Bronchial epithelial cell (primary cell): ENCODE data around the gene SLFN12L. TPM values are rescaled to one million over a fixed set of nuclear protein-coding genes. Genes with fewer than 3 reads are reported as not detected.

Source experiments
- DNase-seq: peaks from one replicate; pipeline ENCODE4 v3.0.0-alpha.2; 2010; ENCODE audit warnings: low read depth
- FAIRE-seq: peaks from 2 replicates; lab custom pipeline; 2011; peaks lifted over from hg19 to GRCh38; lab: Jason Lieb, UNC
- H3K27me3 ChIP-seq: 2 replicates; pipeline ENCODE4 v1.5.1; 2011; ENCODE audit warnings: low read length; ENCODE audit not compliant: control insufficient read depth, insufficient read depth
- H3K36me3 ChIP-seq: 2 replicates; pipeline ENCODE4 v1.5.1; 2011; ENCODE audit warnings: low read length; ENCODE audit not compliant: control insufficient read depth, insufficient read depth
- H3K4me3 ChIP-seq: 2 replicates; pipeline ENCODE4 v1.5.1; 2011; ENCODE audit warnings: mild to moderate bottlenecking, low read depth, low read length, control low read depth
- total RNA-seq: library from RNA; depleted of rRNA; stranded (reverse); fragments of >200 nt; gene quantifications from 2 replicates; pipeline ENCODE4 v1.2.1, GENCODE V29; 2014
- TF ChIP-seq, protein P1 (sequence below): IDR thresholded peaks from 2 replicates; pipeline ENCODE4 v1.5.1; 2011; ENCODE audit warnings: mild to moderate bottlenecking, moderate library complexity, low read length, control low read depth, inconsistent platforms; ENCODE audit not compliant: insufficient read depth, severe bottlenecking

Gene SLFN12L
- total RNA-seq, 1 donor from 2014 or later, result under 0.01 TPM

GRCh38 chr17:35432176-35433074 is 105.1 kb downstream of the SLFN12L start, which contains the start of gene SLFN12:
Gene SLFN12, minus strand, starts transcription at chr17:35432500. Its CDS starts 9,472 bp downstream, at chr17:35423028.
- Histone ChIP-seq H3K36me3 (no peaks in the 10 kb centered on the region), H3K4me3 (peak within 1 kb of the TSS; percentile 47), H3K27me3 (no peaks in the 10 kb centered on the region)
- no peak for FAIRE-seq
- DNase-seq, result peak; percentile 86
- TF ChIP-seq, protein P1, sequence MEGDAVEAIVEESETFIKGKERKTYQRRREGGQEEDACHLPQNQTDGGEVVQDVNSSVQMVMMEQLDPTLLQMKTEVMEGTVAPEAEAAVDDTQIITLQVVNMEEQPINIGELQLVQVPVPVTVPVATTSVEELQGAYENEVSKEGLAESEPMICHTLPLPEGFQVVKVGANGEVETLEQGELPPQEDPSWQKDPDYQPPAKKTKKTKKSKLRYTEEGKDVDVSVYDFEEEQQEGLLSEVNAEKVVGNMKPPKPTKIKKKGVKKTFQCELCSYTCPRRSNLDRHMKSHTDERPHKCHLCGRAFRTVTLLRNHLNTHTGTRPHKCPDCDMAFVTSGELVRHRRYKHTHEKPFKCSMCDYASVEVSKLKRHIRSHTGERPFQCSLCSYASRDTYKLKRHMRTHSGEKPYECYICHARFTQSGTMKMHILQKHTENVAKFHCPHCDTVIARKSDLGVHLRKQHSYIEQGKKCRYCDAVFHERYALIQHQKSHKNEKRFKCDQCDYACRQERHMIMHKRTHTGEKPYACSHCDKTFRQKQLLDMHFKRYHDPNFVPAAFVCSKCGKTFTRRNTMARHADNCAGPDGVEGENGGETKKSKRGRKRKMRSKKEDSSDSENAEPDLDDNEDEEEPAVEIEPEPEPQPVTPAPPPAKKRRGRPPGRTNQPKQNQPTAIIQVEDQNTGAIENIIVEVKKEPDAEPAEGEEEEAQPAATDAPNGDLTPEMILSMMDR, result no peak

- no peak overlapping the region for H3K4me3 ChIP-seq
- FAIRE-seq (no peak), DNase-seq (no peak)
- no peaks in the 10 kb centered on the region for H3K36me3 ChIP-seq
- TF ChIP-seq, protein P1, result no peak
- H3K27me3 ChIP-seq, result no peaks in the 10 kb centered on the region
These were observed 107.8 kb downstream of the SLFN12L start for GRCh38 chr17:35429702-35430101.

DNA sequence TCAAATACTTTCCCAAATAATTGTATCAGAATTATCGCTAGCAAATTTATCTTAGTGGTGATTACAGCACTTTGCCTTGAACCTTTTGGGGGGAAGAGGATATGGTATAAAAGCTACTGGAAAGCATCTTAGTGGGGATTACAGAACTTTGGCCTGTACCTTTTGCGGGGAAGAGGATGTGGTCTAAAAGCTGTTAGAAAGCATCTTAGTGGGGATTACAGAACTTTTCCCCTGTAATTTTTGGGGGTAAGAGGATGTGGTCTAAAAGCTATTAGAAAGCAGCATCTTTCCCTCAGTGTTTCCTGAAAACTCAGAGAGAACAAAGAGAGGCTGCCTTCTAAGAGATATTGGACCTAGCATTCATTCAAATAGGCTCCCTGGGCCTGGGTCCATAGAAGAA is 109.2 kb downstream of the SLFN12L start:
- TF ChIP-seq, protein P1, result no peak
- DNase-seq, result no peak
- Histone ChIP-seq H3K4me3 (no peak overlapping the region), H3K27me3 (no peaks in the 10 kb centered on the region), H3K36me3 (no peaks in the 10 kb centered on the region)
- no peak for FAIRE-seq

GRCh38 chr17:35423761-35424160 is 113.7 kb downstream of the SLFN12L start:
- Histone ChIP-seq H3K36me3 (no peaks in the 10 kb centered on the region), H3K4me3 (no peak overlapping the region), H3K27me3 (no peaks in the 10 kb centered on the region)
- no peak for FAIRE-seq
- TF ChIP-seq, protein P1, result no peak
- DNase-seq, result peak; percentile 18

Other genes with a start within 250 kb of the SLFN12L start
- 3.8 and 6.1 TPM in 2 replicates for gene SLFN11, start 164.1 kb downstream of the SLFN12L start, total RNA-seq
- gene SLFN12, start 105.2 kb downstream of the SLFN12L start, total RNA-seq, result 2.3 and 4.2 TPM in 2 replicates
- gene SLFN13, start 88.9 kb downstream of the SLFN12L start, total RNA-seq, result 0.26 and 1.3 TPM in 2 replicates
- gene SLFN14, start 23.1 kb upstream of the SLFN12L start, total RNA-seq, result not detected in 2 replicates
- gene PEX12, start 40.9 kb upstream of the SLFN12L start, total RNA-seq, result 1.8 and 2.9 TPM in 2 replicates
- gene AP2B1, start 49.6 kb upstream of the SLFN12L start, total RNA-seq, result 38.3 and 50.8 TPM in 2 replicates
- 0.51 and 0.53 TPM in 2 replicates for gene RASL10B, start 194.0 kb upstream of the SLFN12L start, total RNA-seq
- under 0.01 TPM in 1 of 2 replicates, not detected in the other for gene GAS2L2, start 215.6 kb upstream of the SLFN12L start, total RNA-seq
- gene C17orf50, start 223.2 kb upstream of the SLFN12L start, total RNA-seq, result not detected in 2 replicates